ENCODE results near the gene PRCC. TPM values are rescaled to one million over a fixed set of nuclear protein-coding genes. Genes with fewer than 3 reads are reported as not detected.

PRCC gene
- total RNA-seq, 1 donor from 2014 or later: 60.9 TPM

- Mint-ChIP-seq H3K36me3 (ENCODE audit: low read depth) (no peaks in the 10 kb centered on the region), H3K27me3 (ENCODE audit: low read depth) (peaks cover 8% of the 10 kb centered on the region), H3K9me3 (ENCODE audit: low read depth) (no peaks in the 10 kb centered on the region), H3K4me3 (ENCODE audit: unreplicated experiment) (no peak overlapping the region), H3K4me1 (ENCODE audit: low read depth) (no peaks in the 10 kb centered on the region), H3K27ac (ENCODE audit: unreplicated experiment) (no peak overlapping the region)
- no peak for DNase-seq (ENCODE audit: low spot score)
- no peak for TF ChIP-seq CTCF (IDR thresholded peaks at IDR 0.05)
These were observed 39.4 kb downstream of the PRCC start for GRCh38 chr1:156806512-156807440.

- DNase-seq (ENCODE audit: low spot score): no peak
- Mint-ChIP-seq H3K4me1 (ENCODE audit: low read depth) (no peaks in the 10 kb centered on the region), H3K9me3 (ENCODE audit: low read depth) (no peaks in the 10 kb centered on the region), H3K27me3 (ENCODE audit: low read depth) (peaks cover 14% of the 10 kb centered on the region), H3K27ac (ENCODE audit: unreplicated experiment) (no peak overlapping the region), H3K36me3 (ENCODE audit: low read depth) (no peaks in the 10 kb centered on the region), H3K4me3 (ENCODE audit: unreplicated experiment) (no peak overlapping the region)
- TF ChIP-seq CTCF (IDR thresholded peaks at IDR 0.05): no peak
These were observed 40.3 kb downstream of the PRCC start for GRCh38 chr1:156807627-156808026.

GRCh38 chr1:156808186-156809030 lies 41.1 kb downstream of the PRCC start:
- no peak for DNase-seq (ENCODE audit: low spot score)
- Mint-ChIP-seq H3K27me3 (ENCODE audit: low read depth) (peaks cover 14% of the 10 kb centered on the region), H3K4me1 (ENCODE audit: low read depth) (peaks cover 3% of the 10 kb centered on the region), H3K27ac (ENCODE audit: unreplicated experiment) (no peak overlapping the region), H3K9me3 (ENCODE audit: low read depth) (no peaks in the 10 kb centered on the region), H3K36me3 (ENCODE audit: low read depth) (no peaks in the 10 kb centered on the region), H3K4me3 (ENCODE audit: unreplicated experiment) (no peak overlapping the region)
- no peak for TF ChIP-seq CTCF (IDR thresholded peaks at IDR 0.05)

- Mint-ChIP-seq H3K36me3 (ENCODE audit: low read depth) (no peaks in the 10 kb centered on the region), H3K27ac (ENCODE audit: unreplicated experiment) (no peak overlapping the region), H3K4me3 (ENCODE audit: unreplicated experiment) (no peak overlapping the region), H3K4me1 (ENCODE audit: low read depth) (peaks cover 10% of the 10 kb centered on the region), H3K27me3 (ENCODE audit: low read depth) (peaks cover 14% of the 10 kb centered on the region), H3K9me3 (ENCODE audit: low read depth) (no peaks in the 10 kb centered on the region)
- no peak for TF ChIP-seq CTCF (IDR thresholded peaks at IDR 0.05)
- no peak for DNase-seq (ENCODE audit: low spot score)
These were observed 41.9 kb downstream of the PRCC start for GRCh38 chr1:156809281-156809680.

GRCh38 chr1:156809711-156810366 lies 42.5 kb downstream of the PRCC start:
- no peak overlapping the region for H3K27ac Mint-ChIP-seq (ENCODE audit: unreplicated experiment)

More at GRCh38 chr1:156809711-156810366, 42.5 kb downstream of the PRCC start:
- no peak for DNase-seq (ENCODE audit: low spot score)
- H3K9me3 Mint-ChIP-seq (ENCODE audit: low read depth): no peaks in the 10 kb centered on the region
- peaks cover 14% of the 10 kb centered on the region for H3K27me3 Mint-ChIP-seq (ENCODE audit: low read depth)
- H3K36me3 Mint-ChIP-seq (ENCODE audit: low read depth): no peaks in the 10 kb centered on the region
- no peak for TF ChIP-seq CTCF (IDR thresholded peaks at IDR 0.05)
- peaks cover 15% of the 10 kb centered on the region for H3K4me1 Mint-ChIP-seq (ENCODE audit: low read depth)
- no peak overlapping the region for H3K4me3 Mint-ChIP-seq (ENCODE audit: unreplicated experiment)
